ENCODE measurements around the gene HHLA2.

HHLA2 gene

DNA sequence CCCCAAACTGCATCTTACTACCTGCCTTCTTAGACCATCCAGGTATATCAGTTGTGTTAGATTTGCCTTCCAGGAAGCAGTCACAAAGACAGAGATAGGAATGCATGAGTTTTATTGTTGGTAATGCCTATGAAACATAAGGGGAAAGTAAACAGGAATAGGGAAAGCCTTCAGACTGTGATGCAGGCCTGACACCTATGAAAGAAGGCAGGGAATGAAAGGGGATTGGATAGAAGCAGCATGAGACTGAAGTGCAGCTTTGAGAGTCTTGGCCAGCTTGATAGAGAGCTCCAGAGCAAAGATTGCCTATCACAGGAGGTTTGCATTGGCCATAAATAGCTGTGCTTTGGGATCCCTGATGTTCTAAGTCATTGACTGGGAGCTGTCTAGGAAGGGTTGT, 15.9 kb upstream of the HHLA2 start:
- no peaks in the 10 kb centered on the region for H3K9me3 ChIP-seq (replicated peaks; ENCODE audit: insufficient read depth, low read length)

GRCh38 chr3:108281670-108282069, 14.7 kb upstream of the HHLA2 start:
- Histone ChIP-seq H3K4me2 (ENCODE audit: low read depth, low read length) (no peak overlapping the region), H4K20me1 (ENCODE audit: insufficient read depth, low read length) (no peaks in the 10 kb centered on the region), H3K27ac (ENCODE audit: low read length) (no peak overlapping the region), H3K79me2 (ENCODE audit: low read length) (no peaks in the 10 kb centered on the region), H3K9me3 (replicated peaks; ENCODE audit: insufficient read depth, low read length) (no peaks in the 10 kb centered on the region), H2AFZ (ENCODE audit: low read length) (no peak overlapping the region), H3K27me3 (replicated peaks; ENCODE audit: insufficient read depth, low read length) (no peaks in the 10 kb centered on the region), H3K9me2 (replicated peaks; ENCODE audit: insufficient read depth, low read length) (no peaks in the 10 kb centered on the region), H3K9ac (ENCODE audit: low read length) (no peak overlapping the region), H3F3A (ENCODE audit: insufficient read depth, low read length) (no peaks in the 10 kb centered on the region), H3K4me3 (ENCODE audit: low read length) (no peak overlapping the region), H3K4me1 (ENCODE audit: low read length) (0 out of 2 replicates have a peak, but pooled peaks cover 3% of the 10 kb centered on the region), H3K36me3 (replicated peaks; ENCODE audit: insufficient read depth, low read length) (no peaks in the 10 kb centered on the region)
- DNase-seq, result no peak
- TF ChIP-seq EZH2phosphoT487 (IDR thresholded peaks at IDR 0.05; ENCODE audit: low read length) (no peak), CTCF (IDR thresholded peaks at IDR 0.05; ENCODE audit: low read length) (no peak), EZH2 (optimal IDR thresholded peaks at IDR 0.05; ENCODE audit: low read depth, low read length) (no peak)

More for the DNA sequence above, 15.9 kb upstream of the HHLA2 start:
- TF ChIP-seq EZH2phosphoT487 (IDR thresholded peaks at IDR 0.05; ENCODE audit: low read length), result no peak
- no peak for TF ChIP-seq EZH2 (optimal IDR thresholded peaks at IDR 0.05; ENCODE audit: low read depth, low read length)
- TF ChIP-seq CTCF (IDR thresholded peaks at IDR 0.05; ENCODE audit: low read length), result no peak
- Histone ChIP-seq H3K36me3 (replicated peaks; ENCODE audit: insufficient read depth, low read length) (no peaks in the 10 kb centered on the region), H4K20me1 (ENCODE audit: insufficient read depth, low read length) (no peaks in the 10 kb centered on the region), H3K4me3 (ENCODE audit: low read length) (no peak overlapping the region), H3K27ac (ENCODE audit: low read length) (no peak overlapping the region), H3K9me2 (replicated peaks; ENCODE audit: insufficient read depth, low read length) (no peaks in the 10 kb centered on the region), H2AFZ (ENCODE audit: low read length) (no peak overlapping the region), H3F3A (ENCODE audit: insufficient read depth, low read length) (no peaks in the 10 kb centered on the region), H3K9ac (ENCODE audit: low read length) (no peak overlapping the region), H3K4me1 (ENCODE audit: low read length) (0 out of 2 replicates have a peak, but pooled peaks cover 3% of the 10 kb centered on the region), H3K27me3 (replicated peaks; ENCODE audit: insufficient read depth, low read length) (no peaks in the 10 kb centered on the region), H3K79me2 (ENCODE audit: low read length) (no peaks in the 10 kb centered on the region), H3K4me2 (ENCODE audit: low read depth, low read length) (no peak overlapping the region)
- no peak for DNase-seq

- H3K4me1 ChIP-seq (ENCODE audit: low read length), result 0 out of 2 replicates have a peak, but pooled peaks cover 3% of the 10 kb centered on the region
- H3K79me2 ChIP-seq (ENCODE audit: low read length), result no peaks in the 10 kb centered on the region
- H4K20me1 ChIP-seq (ENCODE audit: insufficient read depth, low read length), result no peaks in the 10 kb centered on the region
Measured at GRCh38 chr3:108283006-108283405, 13.3 kb upstream of the HHLA2 start.

More at GRCh38 chr3:108283006-108283405, 13.3 kb upstream of the HHLA2 start:
- no peaks in the 10 kb centered on the region for H3K9me2 ChIP-seq (replicated peaks; ENCODE audit: insufficient read depth, low read length)
- H2AFZ ChIP-seq (ENCODE audit: low read length), result no peak overlapping the region
- H3K36me3 ChIP-seq (replicated peaks; ENCODE audit: insufficient read depth, low read length), result no peaks in the 10 kb centered on the region
- TF ChIP-seq EZH2 (optimal IDR thresholded peaks at IDR 0.05; ENCODE audit: low read depth, low read length) (no peak), EZH2phosphoT487 (IDR thresholded peaks at IDR 0.05; ENCODE audit: low read length) (no peak), CTCF (IDR thresholded peaks at IDR 0.05; ENCODE audit: low read length) (no peak)
- H3K4me3 ChIP-seq (ENCODE audit: low read length), result no peak overlapping the region
- no peaks in the 10 kb centered on the region for H3F3A ChIP-seq (ENCODE audit: insufficient read depth, low read length)
- no peak overlapping the region for H3K9ac ChIP-seq (ENCODE audit: low read length)
- H3K4me2 ChIP-seq (ENCODE audit: low read depth, low read length), result no peak overlapping the region
- no peak overlapping the region for H3K27ac ChIP-seq (ENCODE audit: low read length)
- no peaks in the 10 kb centered on the region for H3K27me3 ChIP-seq (replicated peaks; ENCODE audit: insufficient read depth, low read length)
- no peaks in the 10 kb centered on the region for H3K9me3 ChIP-seq (replicated peaks; ENCODE audit: insufficient read depth, low read length)
- no peak for DNase-seq

Data from MM.1S (cell line).